ENCODE results near the gene POLR1G. TPM values are rescaled to one million over a fixed set of nuclear protein-coding genes. Genes with fewer than 3 reads are reported as not detected.
"Not testable (repeated sequence)": the region's sequence is repeated elsewhere in the genome, so short reads cannot be mapped to it uniquely, and the experiment has no call there.

The POLR1G gene
- total RNA-seq, 4 donors from 2014 or later = 5.2 to 29.8 (median 6.3) TPM

DNA sequence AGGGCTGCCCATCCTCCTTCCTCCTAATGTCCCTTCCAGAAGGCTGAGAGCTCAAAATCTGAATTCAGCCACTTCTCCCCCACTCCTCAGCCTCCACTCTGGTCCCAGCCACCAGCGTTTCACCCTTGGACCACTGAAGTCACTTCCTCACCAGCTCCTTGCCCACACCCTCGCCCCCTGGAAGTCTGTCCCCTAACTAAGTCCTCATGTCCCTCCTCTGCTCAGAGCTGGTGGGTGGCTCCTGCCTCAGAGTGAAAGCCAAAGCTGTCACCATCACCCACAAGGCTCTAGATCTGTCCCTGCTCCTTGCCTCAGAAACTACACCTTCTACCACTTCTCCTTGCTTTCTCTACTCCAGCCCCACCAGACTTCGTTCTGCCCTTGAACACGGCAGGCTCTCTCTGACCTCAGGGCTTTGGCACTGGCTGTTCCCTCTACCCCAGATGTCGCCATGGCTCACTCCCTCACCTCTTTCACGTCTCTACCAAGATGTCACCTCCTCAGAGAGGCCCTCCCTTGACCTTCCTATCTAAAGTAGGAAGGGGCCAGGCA lies 15.6 kb downstream of the POLR1G start:
- ATAC-seq (ENCODE audit: low FRiP score) = no peak
- no peak for TF ChIP-seq CTCF (IDR thresholded peaks at IDR 0.05)
- DNase-seq (ENCODE audit: low spot score) = no peak

DNA sequence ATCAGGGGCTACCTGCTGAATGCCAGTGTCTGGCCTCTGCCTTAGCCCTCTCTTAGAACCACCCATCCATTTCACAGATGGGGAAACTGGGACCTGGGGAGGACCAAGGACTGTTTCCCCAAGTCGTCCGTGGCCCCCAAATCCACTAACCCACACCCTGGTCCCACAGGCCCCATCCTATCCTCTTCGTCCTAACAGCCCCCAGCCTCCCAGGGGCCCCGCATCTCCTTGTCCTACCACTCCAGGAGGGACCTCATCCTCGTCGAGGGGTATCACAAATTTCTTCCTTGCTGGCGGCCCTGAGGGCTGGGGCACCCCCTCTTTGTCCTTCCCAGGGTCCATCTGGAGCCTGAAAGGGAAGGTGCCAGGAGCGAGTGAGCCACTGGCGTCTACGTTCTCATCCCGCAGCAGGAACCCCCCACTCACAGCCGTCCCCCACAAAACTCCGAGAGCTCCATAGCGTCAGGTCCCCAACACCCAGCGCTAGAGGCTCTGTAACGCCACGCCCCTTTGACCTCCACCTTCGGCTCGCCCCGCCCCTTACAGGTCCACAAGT lies 16.7 kb downstream of the POLR1G start:
- no peak for TF ChIP-seq CTCF (IDR thresholded peaks at IDR 0.05)
- DNase-seq (ENCODE audit: low spot score) (no peak), ATAC-seq (ENCODE audit: low FRiP score) (no peak)

GRCh38 chr19:45423589-45424190 lies 17.2 kb downstream of the POLR1G start, which contains the start of gene ERCC1:
Gene ERCC1, minus strand, starts transcription at chr19:45423917. Its CDS starts 543 bp downstream, at chr19:45423374.
- no peak for TF ChIP-seq CTCF (IDR thresholded peaks at IDR 0.05)
- DNase-seq (ENCODE audit: low spot score) (peak; percentile 96), ATAC-seq (ENCODE audit: low FRiP score) (peak; percentile 81)

DNA sequence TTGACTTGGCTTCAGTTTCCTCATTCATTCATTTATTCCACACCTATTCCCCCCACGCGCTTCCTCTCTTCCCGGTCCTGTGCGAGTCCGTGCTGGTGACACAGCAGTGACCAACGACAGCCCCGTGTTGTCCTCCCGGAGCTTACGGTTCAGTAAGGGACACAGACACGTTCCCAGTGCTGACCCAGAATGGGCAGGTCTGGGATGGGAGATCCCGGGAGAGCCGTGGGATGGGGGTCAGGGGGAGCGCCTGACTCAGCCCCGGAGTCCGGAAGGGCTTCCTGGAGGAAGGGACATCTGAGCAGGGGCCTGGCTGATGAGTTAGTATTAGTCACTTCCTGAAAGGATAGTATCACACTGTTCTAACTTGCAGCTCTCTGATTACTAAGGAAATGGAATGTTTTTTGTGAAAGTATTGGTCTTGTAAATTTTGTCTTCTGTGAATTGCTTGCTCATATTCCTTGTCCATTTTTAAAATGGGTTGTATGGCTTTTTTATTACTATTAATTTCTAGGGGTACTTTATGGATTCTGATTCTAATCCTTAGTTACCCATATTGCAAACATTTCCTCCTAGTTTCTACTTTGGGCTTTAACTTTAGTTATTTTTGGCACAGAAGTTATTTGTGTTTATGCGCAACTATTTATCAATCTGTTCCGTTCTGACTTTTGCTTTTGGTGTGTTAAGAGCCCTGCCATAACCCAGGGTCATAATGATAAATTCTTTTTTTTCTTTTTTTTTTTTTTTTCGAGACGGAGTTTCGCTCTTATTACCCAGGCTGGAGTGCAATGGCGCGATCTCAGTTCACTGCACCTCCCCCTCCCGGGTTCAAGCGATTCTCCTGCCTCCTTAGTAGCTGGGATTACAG lies 18.0 kb downstream of the POLR1G start:
- DNase-seq (ENCODE audit: low spot score) (no peak), ATAC-seq (ENCODE audit: low FRiP score) (peak; percentile 82)
- no peak for TF ChIP-seq CTCF (IDR thresholded peaks at IDR 0.05)

GRCh38 chr19:45428384-45429231 lies 22.2 kb downstream of the POLR1G start:
- ATAC-seq (ENCODE audit: low FRiP score) (peak; percentile 44), DNase-seq (ENCODE audit: low spot score) (no peak)
- TF ChIP-seq CTCF (IDR thresholded peaks at IDR 0.05) = no peak

- not testable (repeated sequence) for ATAC-seq (ENCODE audit: low FRiP score); DNase-seq (ENCODE audit: low spot score)
Observed at GRCh38 chr19:45429896-45430295, 23.5 kb downstream of the POLR1G start.

DNA sequence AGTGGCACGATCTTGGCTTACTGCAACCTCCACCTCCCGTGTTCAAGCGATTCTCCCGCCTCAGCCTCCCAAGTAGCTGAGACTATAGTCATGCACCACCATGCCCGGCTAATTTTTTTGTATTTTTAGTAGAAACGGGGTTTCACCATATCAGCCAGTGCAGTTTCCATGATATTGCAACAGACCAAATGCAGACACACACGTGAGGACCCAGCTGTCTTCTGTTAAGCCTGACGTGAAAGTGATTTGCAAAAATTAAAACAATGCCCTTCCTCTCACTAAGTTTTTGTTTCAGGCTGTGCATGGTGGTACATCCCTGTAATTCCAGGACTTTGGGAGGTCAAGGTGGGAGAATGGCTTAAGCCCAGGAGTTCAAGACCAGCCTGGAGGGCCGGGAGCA lies 24.6 kb downstream of the POLR1G start:
- not testable (repeated sequence) for ATAC-seq (ENCODE audit: low FRiP score); DNase-seq (ENCODE audit: low spot score)

- ATAC-seq (ENCODE audit: low FRiP score) = not testable (repeated sequence)
Observed at GRCh38 chr19:45432543-45432942, 26.1 kb downstream of the POLR1G start.

More at GRCh38 chr19:45432543-45432942, 26.1 kb downstream of the POLR1G start:
- DNase-seq (ENCODE audit: low spot score) = not testable (repeated sequence)
